GM18507 (cell line): ENCODE results near the gene SUSD2.
"Not testable (repeated sequence)": the region's sequence is repeated elsewhere in the genome, so short reads cannot be mapped to it uniquely, and the experiment has no call there.

Source experiments
- DNase-seq: peaks from one replicate; pipeline ENCODE4 v3.0.0; 2011; ENCODE audit warnings: low read depth; ENCODE audit not compliant: insufficient read length; ENCODE audit errors: extremely low spot score
- FAIRE-seq: peaks from 2 replicates; lab custom pipeline; 2011; peaks lifted over from hg19 to GRCh38; lab: Jason Lieb, UNC

Gene SUSD2

DNA sequence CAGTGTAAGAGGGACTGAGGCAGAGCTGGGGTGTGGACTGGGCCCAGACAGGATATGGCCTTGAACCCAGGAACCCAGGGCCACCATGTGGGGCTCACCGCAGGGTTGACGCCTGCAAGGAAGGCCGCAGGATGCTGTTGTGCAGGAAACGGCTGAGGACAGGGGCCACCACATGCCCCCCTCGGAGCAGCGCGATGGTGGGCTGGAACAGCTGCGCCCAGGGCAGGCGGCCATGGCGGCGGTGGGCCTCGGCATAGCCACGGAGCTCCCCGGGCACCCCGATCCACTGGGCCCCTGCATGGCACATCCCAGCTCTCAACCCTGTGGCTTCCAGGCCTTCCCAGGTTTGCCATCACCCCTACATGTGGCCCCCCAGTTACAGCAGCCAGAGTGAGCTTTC is 51.4 kb downstream of the SUSD2 start:
- DNase-seq (no peak), FAIRE-seq (no peak)

DNA sequence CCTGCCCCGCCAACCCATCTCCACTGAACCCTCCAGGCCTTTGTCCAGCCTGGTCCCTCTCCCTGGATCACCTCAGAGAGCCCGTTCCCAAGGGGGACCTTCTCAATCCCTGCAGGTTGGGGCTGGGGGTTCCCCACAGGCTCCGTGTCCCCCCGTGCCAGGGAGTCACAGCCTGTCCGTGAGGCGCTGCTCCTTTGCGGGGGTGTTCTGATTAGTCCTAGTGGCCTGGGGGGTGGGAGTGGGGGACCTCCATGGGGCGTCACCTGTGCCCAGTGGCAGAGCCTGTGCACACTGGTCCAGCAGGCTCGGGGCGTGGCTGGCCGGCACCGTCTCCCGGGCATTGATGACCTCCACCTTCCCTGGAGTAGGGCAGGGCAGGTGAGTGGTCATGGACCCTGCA is 51.9 kb downstream of the SUSD2 start:
- no peak for FAIRE-seq

DNA sequence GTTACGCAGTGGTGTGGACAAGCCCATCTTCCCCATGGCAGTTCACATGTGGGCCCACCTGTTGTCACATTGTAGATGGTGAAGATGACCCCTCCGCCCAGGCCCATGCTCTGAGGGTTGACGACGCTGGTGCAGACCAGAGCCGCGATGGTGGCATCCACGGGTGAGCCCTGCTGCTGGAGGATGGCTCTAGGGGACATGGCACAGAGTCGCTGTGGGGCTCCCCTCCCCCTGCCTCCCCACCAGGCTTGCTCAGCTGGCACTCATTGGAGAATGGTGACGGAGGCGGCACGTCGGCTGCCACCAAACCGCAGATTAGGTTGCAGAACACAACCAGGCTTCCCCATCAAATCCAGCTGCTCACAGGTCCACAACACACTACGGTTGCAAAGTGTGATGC is 52.5 kb downstream of the SUSD2 start:
- FAIRE-seq (no peak), DNase-seq (no peak)

More for the DNA sequence above, 51.9 kb downstream of the SUSD2 start:
- DNase-seq, result no peak

DNA sequence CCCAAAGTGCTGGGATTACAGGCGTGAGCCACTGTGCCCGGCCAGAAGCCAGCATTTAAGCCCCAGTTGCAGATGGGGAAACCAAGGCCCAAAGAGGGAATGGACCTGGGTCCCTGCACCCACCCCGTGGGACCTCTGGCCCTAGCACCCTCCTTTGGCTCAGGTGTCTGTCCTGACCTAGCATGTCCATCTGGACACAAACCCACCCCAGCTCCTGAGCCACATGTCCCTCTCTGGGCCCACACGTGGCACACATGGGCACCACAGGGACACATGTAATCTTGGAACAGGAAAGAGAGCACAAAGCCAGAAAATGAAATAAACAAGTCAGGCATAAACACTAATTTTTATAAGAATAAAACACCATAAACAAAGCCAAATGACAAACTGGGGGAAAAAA is 54.0 kb downstream of the SUSD2 start:
- DNase-seq, result no peak
- FAIRE-seq, result no peak

DNA sequence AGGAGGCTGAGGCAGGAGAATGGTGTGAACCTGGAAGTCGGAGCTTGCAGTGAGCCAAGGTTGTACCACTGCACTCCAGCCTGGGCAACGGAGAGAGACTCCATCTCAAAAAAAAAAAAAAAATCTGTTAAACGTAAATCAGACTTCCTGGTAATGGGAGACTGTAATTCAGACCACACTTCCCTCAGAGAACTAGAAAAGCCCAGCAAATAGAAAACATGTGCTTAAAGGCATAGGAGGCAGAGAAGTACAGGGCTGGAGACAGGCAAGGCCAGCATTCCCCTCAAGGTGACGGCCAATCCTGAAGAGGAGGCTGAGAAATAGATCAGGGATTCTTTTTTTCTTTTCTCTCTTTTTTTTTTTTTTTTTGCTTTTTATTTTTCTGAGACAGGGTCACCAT is 55.4 kb downstream of the SUSD2 start:
- FAIRE-seq (no peak), DNase-seq (no peak)

DNA sequence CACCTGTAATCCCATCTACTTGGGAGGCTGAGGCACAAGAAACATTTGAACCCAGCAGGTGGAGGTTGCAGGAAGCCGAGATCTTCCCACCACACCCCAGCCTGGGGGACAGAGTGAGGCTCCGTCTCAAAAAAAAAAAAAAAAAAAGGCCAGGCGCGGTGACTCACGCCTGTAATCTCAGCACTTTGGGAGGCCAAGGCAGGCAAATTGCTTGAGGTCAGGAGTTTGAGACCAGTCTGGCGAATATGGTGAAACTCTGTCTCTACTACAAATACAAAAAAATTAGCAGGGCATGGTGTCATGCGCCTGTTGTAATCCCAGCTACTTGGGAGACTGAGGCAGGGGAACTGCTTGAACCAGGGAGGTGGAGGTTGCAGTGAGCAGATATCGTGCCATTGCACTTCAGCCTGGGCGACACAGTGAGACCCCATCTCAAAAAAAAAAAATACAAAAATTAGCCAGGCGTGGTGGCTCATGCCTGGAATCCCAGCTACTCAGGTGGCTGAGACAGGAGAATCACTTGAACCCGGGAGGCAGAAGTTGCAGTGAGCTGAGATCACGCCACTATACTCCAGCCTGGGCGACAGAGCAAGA is 56.9 kb downstream of the SUSD2 start:
- not testable (repeated sequence) for DNase-seq, FAIRE-seq
